HepG2 (cell line): ENCODE results near the gene GPR25.

Source experiments
- CTCF ChIP-seq: sonication (generic); formaldehyde crosslinking; IDR thresholded peaks from 2 replicates; pipeline ENCODE4 v1.5.0; 2020; ENCODE audit warnings: mild to moderate bottlenecking, missing genetic modification reagents, moderate library complexity
- RBFOX2 ChIP-seq: fragments of 200-400 bp; formaldehyde crosslinking; IDR thresholded peaks from 2 replicates; pipeline ENCODE4 v1.6.1; 2017; ENCODE audit warnings: low read depth, mild to moderate bottlenecking, low read length
- SPEN ChIP-seq: sonication (generic); formaldehyde crosslinking; IDR thresholded peaks from 2 replicates; pipeline ENCODE4 v1.5.1; 2020; ENCODE audit warnings: low read depth, mild to moderate bottlenecking, missing genetic modification reagents
- ZNF589 ChIP-seq: sonication (generic); formaldehyde crosslinking; conservative IDR thresholded peaks from 2 replicates; pipeline ENCODE4 v1.8.0; 2022; ENCODE audit warnings: mild to moderate bottlenecking, moderate library complexity, missing genetic modification reagents

GRCh38 chr1:200923601-200924000, 50.8 kb downstream of the GPR25 start:
- TF ChIP-seq RBFOX2 = no peak
- TF ChIP-seq ZNF589 (CRISPR knock-in tag) = no peak
- TF ChIP-seq CTCF (CRISPR knock-in tag) = no peak
- no peak for TF ChIP-seq SPEN
